Fibroblast of the aortic adventitia (primary cell): ENCODE measurements around the gene MAP4K4. TPM values are rescaled to one million over a fixed set of nuclear protein-coding genes. Genes with fewer than 3 reads are reported as not detected.
A peak's percentile ranks its signal among the peaks of the same experiment; 100 is the strongest.

Experiments
- DNase-seq: peaks from one replicate; pipeline ENCODE4 v3.0.0-alpha.2; 2010; ENCODE audit warnings: low read depth
- H3K4me3 ChIP-seq: 2 replicates; pipeline ENCODE4 v1.5.1; 2011; ENCODE audit warnings: low read depth, mild to moderate bottlenecking, control low read depth, low read length, moderate library complexity
- total RNA-seq: library from RNA; depleted of rRNA; stranded (reverse); fragments of >200 nt; gene quantifications from 2 replicates; pipeline ENCODE4 v1.2.3, GENCODE V29; 2012; ENCODE audit warnings: low replicate concordance
- TF ChIP-seq, protein P1 (sequence below): IDR thresholded peaks from 2 replicates; pipeline ENCODE4 v1.5.1; 2011; ENCODE audit warnings: mild to moderate bottlenecking, low read length, control low read depth, inconsistent platforms; ENCODE audit not compliant: insufficient read depth

Gene MAP4K4
- total RNA-seq, 1 donor: 208 TPM

DNA sequence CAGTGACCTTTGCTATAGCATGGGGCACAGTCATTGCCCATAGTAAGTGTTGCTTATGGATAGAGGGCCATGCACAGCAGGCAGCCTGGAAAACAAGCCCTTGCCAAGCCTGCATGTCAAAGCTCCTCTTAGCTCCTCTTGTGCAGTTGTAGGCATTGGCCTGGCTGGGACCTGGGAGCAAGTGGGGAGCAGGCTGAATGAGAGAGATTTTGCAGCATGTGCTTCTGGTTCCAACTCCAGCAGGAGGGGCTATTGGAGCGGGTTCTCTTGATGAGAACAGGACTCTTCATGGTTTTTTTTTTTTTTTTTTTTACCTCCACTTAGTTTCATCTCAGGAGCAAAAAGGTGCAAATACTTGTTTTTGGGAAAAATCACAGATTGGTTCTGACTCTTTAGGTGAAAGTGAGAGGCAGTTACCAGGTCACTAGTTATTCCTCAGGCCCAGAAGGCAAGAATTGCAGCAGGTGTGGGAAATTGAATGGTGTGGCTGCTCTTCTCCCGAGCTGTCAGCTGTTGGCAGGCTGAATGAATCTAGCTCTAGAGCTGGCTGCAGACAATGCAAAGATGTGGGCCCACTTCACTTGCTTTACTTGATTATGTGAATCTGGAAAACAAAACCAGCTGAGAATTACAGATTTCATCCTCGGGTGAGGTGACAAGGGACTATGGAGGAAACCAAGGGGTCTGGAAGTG, 95.9 kb downstream of the MAP4K4 start:
- H3K4me3 ChIP-seq: no peak overlapping the region
- no peak for DNase-seq
- TF ChIP-seq, protein P1, sequence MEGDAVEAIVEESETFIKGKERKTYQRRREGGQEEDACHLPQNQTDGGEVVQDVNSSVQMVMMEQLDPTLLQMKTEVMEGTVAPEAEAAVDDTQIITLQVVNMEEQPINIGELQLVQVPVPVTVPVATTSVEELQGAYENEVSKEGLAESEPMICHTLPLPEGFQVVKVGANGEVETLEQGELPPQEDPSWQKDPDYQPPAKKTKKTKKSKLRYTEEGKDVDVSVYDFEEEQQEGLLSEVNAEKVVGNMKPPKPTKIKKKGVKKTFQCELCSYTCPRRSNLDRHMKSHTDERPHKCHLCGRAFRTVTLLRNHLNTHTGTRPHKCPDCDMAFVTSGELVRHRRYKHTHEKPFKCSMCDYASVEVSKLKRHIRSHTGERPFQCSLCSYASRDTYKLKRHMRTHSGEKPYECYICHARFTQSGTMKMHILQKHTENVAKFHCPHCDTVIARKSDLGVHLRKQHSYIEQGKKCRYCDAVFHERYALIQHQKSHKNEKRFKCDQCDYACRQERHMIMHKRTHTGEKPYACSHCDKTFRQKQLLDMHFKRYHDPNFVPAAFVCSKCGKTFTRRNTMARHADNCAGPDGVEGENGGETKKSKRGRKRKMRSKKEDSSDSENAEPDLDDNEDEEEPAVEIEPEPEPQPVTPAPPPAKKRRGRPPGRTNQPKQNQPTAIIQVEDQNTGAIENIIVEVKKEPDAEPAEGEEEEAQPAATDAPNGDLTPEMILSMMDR: no peak

DNA sequence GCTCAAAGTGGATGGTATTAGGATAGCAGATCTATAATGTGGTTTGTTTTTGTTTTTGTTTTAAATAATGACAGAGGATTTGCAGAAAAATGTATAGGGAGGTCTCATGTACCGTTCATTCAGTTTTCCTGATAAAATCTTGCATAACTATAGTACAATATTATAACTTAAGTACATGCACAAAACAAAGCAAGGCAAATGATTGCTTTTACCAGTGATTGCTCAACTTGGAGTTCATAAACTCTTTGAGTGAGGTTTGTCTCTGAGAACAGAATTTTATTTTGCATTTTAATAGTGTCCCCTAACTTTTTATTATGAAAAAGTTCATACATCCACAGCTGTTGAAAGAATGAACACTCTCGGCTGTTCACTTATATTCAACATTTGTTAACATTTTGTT, 96.6 kb downstream of the MAP4K4 start:
- no peak for DNase-seq
- H3K4me3 ChIP-seq: no peak overlapping the region
- TF ChIP-seq, protein P1: no peak

DNA sequence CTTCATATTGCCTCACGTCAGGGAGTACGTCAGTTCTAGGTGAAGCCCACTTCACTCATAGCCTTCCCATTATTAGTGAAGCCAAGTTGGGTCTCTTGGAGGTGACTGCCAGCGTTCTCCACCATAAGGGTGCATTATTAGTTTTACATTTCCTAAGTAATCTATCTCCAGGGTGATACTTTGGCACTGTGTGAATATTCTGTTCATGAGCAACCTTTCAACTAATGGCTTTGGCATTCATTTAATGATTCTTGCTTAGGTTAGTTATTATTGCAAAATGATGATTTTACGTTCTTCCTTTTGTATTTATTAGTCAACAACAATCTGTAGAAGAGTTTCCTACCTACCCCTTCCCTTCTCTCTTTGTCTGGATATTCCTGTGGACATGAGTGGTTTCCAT, 97.5 kb downstream of the MAP4K4 start:
- DNase-seq: no peak
- TF ChIP-seq, protein P1: no peak
- H3K4me3 ChIP-seq: no peak overlapping the region

DNA sequence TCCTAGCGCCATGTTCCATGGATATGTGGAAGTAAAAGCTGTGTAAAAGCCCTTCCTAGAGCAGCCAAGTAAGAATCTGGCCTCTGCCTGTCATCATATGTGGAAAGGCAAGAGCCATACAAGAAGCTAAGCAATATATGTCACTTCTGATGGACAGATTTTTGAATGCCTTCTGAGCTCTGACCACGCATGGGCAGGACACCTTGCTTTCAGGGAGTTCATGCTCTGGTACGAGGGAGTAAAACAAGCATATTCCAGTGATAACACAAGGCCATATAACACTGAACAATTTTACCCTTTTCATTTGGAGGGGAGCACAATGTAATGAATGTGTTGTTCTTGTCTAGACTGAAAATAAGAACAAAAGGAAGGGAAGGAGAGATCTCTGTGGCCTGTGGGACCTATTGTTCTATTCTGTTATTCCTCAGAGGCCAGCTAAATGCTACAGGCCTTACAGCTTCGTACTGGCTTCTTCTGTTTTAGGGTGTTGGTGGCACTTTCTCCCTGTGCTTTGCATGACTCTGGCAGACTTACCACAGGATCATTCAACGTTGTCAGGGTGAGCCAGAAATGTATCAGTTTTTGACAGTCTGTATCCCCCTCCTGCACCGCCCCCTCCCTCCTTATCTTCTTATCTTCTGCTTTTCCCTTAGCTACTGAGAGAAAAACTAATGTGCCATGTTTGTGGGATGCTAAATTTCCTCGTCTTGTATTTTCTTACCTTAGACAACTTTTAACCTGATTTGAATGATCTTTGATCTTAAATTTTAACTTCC, 99.5 kb downstream of the MAP4K4 start:
- no peak for DNase-seq
- H3K4me3 ChIP-seq: no peak overlapping the region
- TF ChIP-seq, protein P1: no peak

DNA sequence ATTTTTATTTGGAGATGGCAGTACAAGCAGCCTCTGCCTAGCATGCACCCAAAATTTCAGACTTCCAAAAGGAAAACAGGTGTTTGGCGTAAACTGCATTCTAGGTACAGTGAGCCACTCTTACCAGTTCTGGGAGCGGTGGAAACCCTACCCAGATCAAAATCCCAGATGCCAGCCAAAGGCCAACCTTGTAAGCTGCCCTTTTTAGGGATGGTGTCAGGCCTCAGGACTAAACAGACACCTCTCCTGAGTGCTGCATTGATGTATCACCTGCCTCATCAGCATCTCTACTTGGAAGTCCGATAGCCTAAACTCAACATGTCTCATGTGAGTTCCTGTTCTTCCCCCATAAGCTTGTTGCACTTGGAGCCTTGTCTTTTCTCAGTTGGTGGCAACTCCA, 104.0 kb downstream of the MAP4K4 start:
- TF ChIP-seq, protein P1: no peak
- no peak for DNase-seq
- H3K4me3 ChIP-seq: no peak overlapping the region

DNA sequence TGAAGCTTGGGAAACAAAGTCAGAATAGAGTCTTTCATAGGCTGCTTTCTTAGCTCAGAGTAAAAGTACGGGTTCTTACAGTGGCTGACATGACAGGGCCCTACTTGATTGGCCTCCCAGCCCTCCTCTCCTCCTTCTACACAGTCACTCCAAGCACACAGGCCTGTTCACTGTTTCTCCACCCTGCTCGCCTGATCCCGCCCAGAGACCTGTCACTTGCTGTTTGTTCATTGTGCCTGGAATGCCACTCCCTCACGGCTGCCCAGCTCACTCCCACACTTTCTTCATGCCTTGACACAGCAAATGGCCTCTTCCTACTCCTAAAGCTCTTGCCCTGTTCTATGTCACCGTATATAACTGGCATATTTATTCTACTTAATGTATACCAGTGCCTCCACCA, 104.8 kb downstream of the MAP4K4 start:
- H3K4me3 ChIP-seq: no peak overlapping the region
- DNase-seq: peak; percentile 22
- TF ChIP-seq, protein P1: no peak
